Pancreas (tissue), 10 donors: ENCODE data around the gene PPP1R15A. TPM values are rescaled to one million over a fixed set of nuclear protein-coding genes. Genes with fewer than 3 reads are reported as not detected.
"Not testable (repeated sequence)": the region's sequence is repeated elsewhere in the genome, so short reads cannot be mapped to it uniquely, and the experiment has no call there.

ENCODE experiments used
- ATAC-seq, 4 donors: fragments of 200-7000 bp; cut with Tn5 transposase; one replicate each; pipeline versions ENCODE4 v1.8.0 to v1.9.1; 2020; ENCODE audit warnings: mild to moderate bottlenecking in 4 of 4, moderate library complexity in 4 of 4
- DNase-seq, 6 donors: peaks; one replicate each; pipeline ENCODE4 v3.0.0-alpha.2; 2020
- FAIRE-seq: peaks from 2 replicates; lab custom pipeline; 2012; peaks lifted over from hg19 to GRCh38; lab: Jason Lieb, UNC
- H3K27ac ChIP-seq, 4 donors: fragments of 200-600 bp; sonication (generic); 1 replicate in 3 of 4; 2 replicates in 1 of 4; pipeline versions ENCODE4 v1.5.0 to v1.8.0; 2020
- H3K27me3 ChIP-seq, 4 donors: fragments of 200-600 bp; one replicate each; pipeline ENCODE4 v1.8.0; 2021
- H3K36me3 ChIP-seq, 3 donors: fragments of 200-600 bp; sonication (generic) in 1 of 3; one replicate each; pipeline versions ENCODE4 v1.5.0 to v1.8.0; 2020 to 2021
- H3K4me1 ChIP-seq, 3 donors: fragments of 200-600 bp; one replicate each; pipeline ENCODE4 v1.8.0; 2021
- H3K4me3 ChIP-seq, 4 donors: fragments of 200-600 bp; sonication (generic) in 2 of 4; one replicate each; pipeline versions ENCODE4 v1.5.0 to v1.8.0; 2020 to 2021
- H3K9me3 ChIP-seq, 4 donors: fragments of 200-600 bp; one replicate each; pipeline ENCODE4 v1.8.0; 2021
- CTCF ChIP-seq, 4 donors: fragments of 200-600 bp; sonication (generic) in 3 of 4; IDR thresholded peaks; one replicate each; pipeline versions ENCODE4 v1.5.0 to v1.8.0; 2021; ENCODE audit warnings: antibody characterized with exemption in 4 of 4
- WGBS, 2 donors: extraction: QIAGEN DNeasy Blood & Tissue Kit; methylation state at CpG; one replicate each; pipeline ENCODE4 v1.1.7; 2013; 5-methylcytosine and 5-hydroxymethylcytosine counted together
- intact Hi-C, 3 donors: fragments of 100-400 bp; cut with DNase I; formaldehyde crosslinking; loops; one replicate each; pipeline versions ENCODE4 v1.11.1 to v1.14.2; 2022
- polyA plus RNA-seq, 2 donors: library from polyadenylated mRNA; stranded (reverse); fragments of 200-250 nt; gene quantifications; one replicate each; pipeline ENCODE4 v1.2.3, GENCODE V29; 2013
- total RNA-seq, 6 donors: library from RNA; stranded (reverse); fragmentation: NEBNext Ultra II Directional in 4 of 6; extraction: Animal tissue kit (Norgen Biotek cat#: 25700) in 4 of 6; gene quantifications; one replicate each; pipeline versions ENCODE4 v1.2.1 to v1.2.4, GENCODE V29; 2021 to 2023
- donor health status: healthy with polysubstance abuse.
- donor health status: DM: no; HTN: no; CAD: no; lungs with moderate emphysema.
- donor health status: DM: no; HTN: no; CAD: no.
- donor health status: control.
- donor health status: control.
- donor health status: Bipolar disorder and iron deficiency.
- donor health status: DM: yes; HTN: yes; CAD: no.
- donor health status: DM: no; HTN: no; CAD: no.
- donor health status: DM: no; HTN: no; CAD: no.
- donor health status: DM: yes; HTN: yes; CAD: no.

PPP1R15A gene
- total and polyA plus RNA-seq, 8 donors: 8.1 to 53.2 (median 13.9) TPM

GRCh38 chr19:48887861-48888612, 15.8 kb downstream of the PPP1R15A start:
- Histone ChIP-seq H3K27me3 (no peaks in the 10 kb centered on the region), H3K4me3 (no peak overlapping the region), H3K9me3 (no peaks in the 10 kb centered on the region), H3K27ac (no peak overlapping the region), H3K4me1 (no peaks in the 10 kb centered on the region), H3K36me3 (no peaks in the 10 kb centered on the region)
- DNase-seq: peak in 1 of 6 donors; percentile 45
- FAIRE-seq: no peak
- whole genome bisulfite sequencing, 2 donors: 87 to 95% methylated on average over 19 to 21 of the region's 21 CpGs
- ATAC-seq: no peak
- intact Hi-C loops: no loop called here
- TF ChIP-seq CTCF (IDR thresholded peaks at IDR 0.05): no peak

- intact Hi-C loops, H3K27ac ChIP-seq, FAIRE-seq, ATAC-seq, DNase-seq, H3K4me1 ChIP-seq, H3K9me3 ChIP-seq, H3K4me3 ChIP-seq, H3K36me3 ChIP-seq, H3K27me3 ChIP-seq: not testable (repeated sequence)
- WGBS, 2 donors: 34 to 44% methylated on average over 2 to 3 of the region's 3 CpGs
These were observed 17.3 kb downstream of the PPP1R15A start for GRCh38 chr19:48889496-48889895.

GRCh38 chr19:48890551-48890950, 18.3 kb downstream of the PPP1R15A start:
- Histone ChIP-seq H3K4me1 (no peaks in the 10 kb centered on the region), H3K4me3 (no peak overlapping the region), H3K9me3 (no peaks in the 10 kb centered on the region), H3K27me3 (no peaks in the 10 kb centered on the region), H3K27ac (no peak overlapping the region), H3K36me3 (no peaks in the 10 kb centered on the region)
- intact Hi-C loops: no loop called here
- ATAC-seq (no peak), DNase-seq (no peak), FAIRE-seq (no peak)
- TF ChIP-seq CTCF (IDR thresholded peaks at IDR 0.05): no peak
- whole genome bisulfite sequencing, 2 donors: 47 to 74% methylated on average over 4 of the region's 4 CpGs

- no peaks in the 10 kb centered on the region for H3K9me3 ChIP-seq
- WGBS, 2 donors: 61 to 66% methylated on average over 21 of the region's 21 CpGs
- no peak for TF ChIP-seq CTCF (IDR thresholded peaks at IDR 0.05)
- no peak for DNase-seq
- no peaks in the 10 kb centered on the region for H3K27me3 ChIP-seq
- H3K27ac ChIP-seq: no peak overlapping the region
- H3K4me1 ChIP-seq: no peaks in the 10 kb centered on the region
- no peak for ATAC-seq
- intact Hi-C loops: no loop called here
- no peaks in the 10 kb centered on the region for H3K36me3 ChIP-seq
- no peak for FAIRE-seq
- H3K4me3 ChIP-seq: no peak overlapping the region
These were observed 23.0 kb downstream of the PPP1R15A start for GRCh38 chr19:48895226-48895625.

GRCh38 chr19:48896191-48896720, 24.0 kb downstream of the PPP1R15A start:
- DNase-seq (peak; percentile 55 to 84 (median 63)), FAIRE-seq (no peak), ATAC-seq (peak in 2 of 4 donors; percentile 17 to 53)
- H3K27ac ChIP-seq: no peak overlapping the region
- H3K9me3 ChIP-seq: no peaks in the 10 kb centered on the region
- peak overlapping the region in 2 of 4 donors; percentile 14 to 23 for H3K4me3 ChIP-seq
- H3K36me3 ChIP-seq: no peaks in the 10 kb centered on the region
- peaks cover 0 to 4% (median 3%) of the 10 kb centered on the region in 3 donors for H3K4me1 ChIP-seq
- intact Hi-C loops: no loop called here
- TF ChIP-seq CTCF (IDR thresholded peaks at IDR 0.05): no peak
- 46 to 48% methylated on average over 21 to 25 of the region's 25 CpGs for WGBS, 2 donors
- no peaks in the 10 kb centered on the region for H3K27me3 ChIP-seq
